Fibroblast of lung (primary cell): ENCODE results near the gene IRF5. TPM values are rescaled to one million over a fixed set of nuclear protein-coding genes. Genes with fewer than 3 reads are reported as not detected.

ENCODE experiments used
- DNase-seq, 2 donors: peaks; one replicate each; pipeline versions ENCODE4 v3.0.0 to v3.0.0-alpha.2; 2010; ENCODE audit warnings: low read depth in 2 of 2
- H2AFZ ChIP-seq: 2 replicates; pipeline ENCODE4 v1.5.1; 2012; ENCODE audit warnings: low read length, control low read depth, inconsistent platforms
- H3K27ac ChIP-seq: 2 replicates; pipeline ENCODE4 v1.5.1; 2011; ENCODE audit warnings: low read length, control low read depth; ENCODE audit not compliant: insufficient read depth
- H3K27me3 ChIP-seq: 2 replicates; pipeline ENCODE4 v1.5.1; 2011; ENCODE audit warnings: mild to moderate bottlenecking, low read length; ENCODE audit not compliant: control insufficient read depth, insufficient read depth
- H3K36me3 ChIP-seq: 2 replicates; pipeline ENCODE4 v1.5.1; 2011; ENCODE audit warnings: low read length; ENCODE audit not compliant: control insufficient read depth, insufficient read depth
- H3K4me1 ChIP-seq: 2 replicates; pipeline ENCODE4 v1.5.1; 2011; ENCODE audit warnings: low read length; ENCODE audit not compliant: control insufficient read depth, insufficient read depth; ENCODE audit errors: extremely low read depth
- H3K4me2 ChIP-seq: 2 replicates; pipeline ENCODE4 v1.5.1; 2011; ENCODE audit warnings: low read length, control low read depth; ENCODE audit not compliant: insufficient read depth; ENCODE audit errors: extremely low read depth
- H3K4me3 ChIP-seq, 4 experiments: fragments of 200-600 bp in 1 of 4; sonication (generic) in 1 of 4; replicated peaks in 1 of 4; 2 replicates each; pipeline ENCODE4 v1.5.1; 2011 to 2016; ENCODE audit warnings: low read length in 4 of 4, low read depth in 3 of 4, mild to moderate bottlenecking in 3 of 4, control low read depth in 2 of 4, inconsistent platforms in 1 of 4, mixed read lengths in 1 of 4; ENCODE audit not compliant: insufficient read depth in 1 of 4; ENCODE audit errors: control extremely low read depth in 1 of 4
- H3K79me2 ChIP-seq: 2 replicates; pipeline ENCODE4 v1.5.1; 2012; ENCODE audit warnings: mild to moderate bottlenecking, low read length, inconsistent platforms; ENCODE audit not compliant: control insufficient read depth, insufficient read depth
- H3K9ac ChIP-seq: 2 replicates; pipeline ENCODE4 v1.5.1; 2011; ENCODE audit warnings: mild to moderate bottlenecking, low read length, control low read depth; ENCODE audit not compliant: insufficient read depth
- H3K9me3 ChIP-seq: 2 replicates; pipeline ENCODE4 v1.5.1; 2012; ENCODE audit warnings: low read depth, low read length; ENCODE audit not compliant: control insufficient read depth, insufficient read depth
- H4K20me1 ChIP-seq: 2 replicates; pipeline ENCODE4 v1.5.1; 2011; ENCODE audit warnings: low read length; ENCODE audit not compliant: control insufficient read depth, insufficient read depth; ENCODE audit errors: extremely low read depth
- EZH2 ChIP-seq: IDR thresholded peaks from 2 replicates; pipeline ENCODE4 v1.5.1; 2012; ENCODE audit warnings: low read length, control low read depth, mild to moderate bottlenecking; ENCODE audit errors: missing control alignments
- polyA plus RNA-seq, 2 donors: library from polyadenylated mRNA; depleted of rRNA in 1 of 2; stranded (reverse) in 1 of 2; unstranded in 1 of 2; fragments of >200 nt; gene quantifications; 2 replicates each; pipeline ENCODE4 v1.2.1, GENCODE V29; 2011 to 2012; ENCODE audit warnings: missing spikeins in 1 of 2
- total RNA-seq: library from RNA; depleted of rRNA; stranded (reverse); fragments of >200 nt; gene quantifications from 2 replicates; pipeline ENCODE4 v1.2.1, GENCODE V29; 2014
- TF ChIP-seq, protein P1 (sequence below), 2 donors: IDR thresholded peaks in 1 of 2; conservative IDR thresholded peaks in 1 of 2; 1 replicate in 1 of 2; 2 replicates in 1 of 2; pipeline ENCODE4 v1.5.1; 2011 to 2012; ENCODE audit warnings: low read length in 2 of 2, control low read depth in 1 of 2, inconsistent platforms in 1 of 2, low read depth in 1 of 2, mild to moderate bottlenecking in 1 of 2

IRF5 gene
- total and polyA plus RNA-seq, 2 donors (not counting 1 experiment from before 2014, with no cell fraction given) = 0.33 TPM; not detected in 1

DNA sequence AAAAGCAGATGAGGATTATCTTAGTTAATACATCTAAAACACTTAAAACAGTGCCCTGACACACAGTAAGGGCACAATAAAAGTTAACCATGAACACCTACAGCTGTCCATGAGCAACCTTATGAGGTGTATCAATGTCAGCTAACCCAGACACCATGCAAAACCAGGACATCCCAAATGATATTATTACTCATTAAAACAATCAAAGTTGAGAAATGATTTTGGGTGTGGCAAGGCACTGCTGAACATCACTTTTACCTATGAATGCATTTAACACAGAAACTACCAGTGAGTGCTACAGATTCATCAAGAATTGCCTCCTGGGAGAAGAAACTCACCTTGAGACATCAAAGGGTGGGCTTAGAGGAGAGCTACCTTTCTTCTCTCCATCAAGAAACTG lies 18.3 kb downstream of the IRF5 start:
- Histone ChIP-seq H3K79me2 (no peaks in the 10 kb centered on the region), H3K27ac (no peak overlapping the region), H3K9me3 (no peaks in the 10 kb centered on the region), H3K4me2 (no peak overlapping the region), H3K4me1 (no peaks in the 10 kb centered on the region), H2AFZ (no peak overlapping the region), H3K9ac (no peak overlapping the region), H4K20me1 (no peaks in the 10 kb centered on the region), H3K27me3 (no peaks in the 10 kb centered on the region), H3K4me3 (no peak overlapping the region), H3K36me3 (peaks cover 5% of the 10 kb centered on the region)
- TF ChIP-seq, protein P1, sequence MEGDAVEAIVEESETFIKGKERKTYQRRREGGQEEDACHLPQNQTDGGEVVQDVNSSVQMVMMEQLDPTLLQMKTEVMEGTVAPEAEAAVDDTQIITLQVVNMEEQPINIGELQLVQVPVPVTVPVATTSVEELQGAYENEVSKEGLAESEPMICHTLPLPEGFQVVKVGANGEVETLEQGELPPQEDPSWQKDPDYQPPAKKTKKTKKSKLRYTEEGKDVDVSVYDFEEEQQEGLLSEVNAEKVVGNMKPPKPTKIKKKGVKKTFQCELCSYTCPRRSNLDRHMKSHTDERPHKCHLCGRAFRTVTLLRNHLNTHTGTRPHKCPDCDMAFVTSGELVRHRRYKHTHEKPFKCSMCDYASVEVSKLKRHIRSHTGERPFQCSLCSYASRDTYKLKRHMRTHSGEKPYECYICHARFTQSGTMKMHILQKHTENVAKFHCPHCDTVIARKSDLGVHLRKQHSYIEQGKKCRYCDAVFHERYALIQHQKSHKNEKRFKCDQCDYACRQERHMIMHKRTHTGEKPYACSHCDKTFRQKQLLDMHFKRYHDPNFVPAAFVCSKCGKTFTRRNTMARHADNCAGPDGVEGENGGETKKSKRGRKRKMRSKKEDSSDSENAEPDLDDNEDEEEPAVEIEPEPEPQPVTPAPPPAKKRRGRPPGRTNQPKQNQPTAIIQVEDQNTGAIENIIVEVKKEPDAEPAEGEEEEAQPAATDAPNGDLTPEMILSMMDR (conservative IDR thresholded peaks at IDR 0.05 in 1 of 2, IDR thresholded peaks at IDR 0.05 in 1 of 2; ENCODE audit: low read depth in 1 of 2, low read length in 2 of 2) = no peak
- TF ChIP-seq EZH2 = no peak
- no peak for DNase-seq

DNA sequence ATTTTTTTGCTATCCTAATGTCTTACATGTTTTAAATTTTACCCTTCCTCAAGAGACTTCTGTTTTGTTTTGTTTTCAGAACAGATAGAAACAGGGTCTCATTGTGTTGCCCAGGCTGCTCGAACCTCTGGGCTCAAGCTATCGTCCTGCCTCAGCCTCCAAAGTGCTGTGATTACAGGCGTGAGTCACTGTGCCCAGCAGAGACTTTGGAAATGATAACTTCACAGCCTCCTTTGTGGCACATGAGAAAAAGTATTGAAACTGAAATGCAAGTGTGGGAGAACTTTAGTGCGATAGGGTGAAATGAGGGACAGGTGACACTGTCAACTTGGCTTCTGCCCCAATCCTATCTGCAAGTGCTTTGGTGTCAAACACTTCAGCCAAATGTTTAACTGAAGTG lies 21.6 kb downstream of the IRF5 start:
- no peaks in the 10 kb centered on the region for H3K4me1 ChIP-seq
- no peak overlapping the region for H3K4me3 ChIP-seq
- H3K4me2 ChIP-seq = no peak overlapping the region
- H3K27ac ChIP-seq = no peak overlapping the region
- H3K36me3 ChIP-seq = peaks cover 3% of the 10 kb centered on the region
- no peaks in the 10 kb centered on the region for H4K20me1 ChIP-seq
- DNase-seq = no peak
- TF ChIP-seq, protein P1 (conservative IDR thresholded peaks at IDR 0.05 in 1 of 2, IDR thresholded peaks at IDR 0.05 in 1 of 2; ENCODE audit: low read depth in 1 of 2, low read length in 2 of 2) = no peak
- no peak for TF ChIP-seq EZH2
- no peak overlapping the region for H2AFZ ChIP-seq
- H3K79me2 ChIP-seq = no peaks in the 10 kb centered on the region
- H3K27me3 ChIP-seq = no peaks in the 10 kb centered on the region
- H3K9ac ChIP-seq = no peak overlapping the region
- no peaks in the 10 kb centered on the region for H3K9me3 ChIP-seq

DNA sequence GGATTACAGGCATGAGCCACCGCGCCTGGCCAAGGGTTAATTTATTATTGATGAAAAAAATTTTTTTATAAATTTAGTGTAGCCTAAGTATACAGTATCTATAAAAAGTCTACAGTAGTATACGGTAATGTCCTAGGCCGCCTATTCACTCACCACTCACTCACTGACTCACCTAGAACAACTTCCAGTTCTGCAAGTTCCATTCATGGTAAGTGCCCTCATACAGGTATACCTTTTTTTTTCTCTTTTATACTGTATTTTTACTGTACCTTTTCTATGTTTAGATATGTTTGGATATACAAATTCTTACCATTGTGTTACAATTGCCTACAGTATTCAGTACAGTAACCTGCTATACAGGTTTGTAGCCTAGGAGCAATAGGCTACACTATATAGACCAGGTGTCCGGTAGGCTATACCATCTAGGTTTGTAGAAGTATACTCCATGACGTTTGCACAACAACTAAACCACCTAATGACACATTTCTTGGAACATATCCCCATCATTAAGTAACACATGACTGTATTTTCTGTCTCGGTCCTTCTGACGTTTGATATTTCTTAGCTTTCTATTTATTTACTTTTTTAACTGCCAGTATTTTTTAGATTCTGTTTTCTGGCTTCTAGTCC lies 23.4 kb downstream of the IRF5 start:
- DNase-seq = no peak
- peaks cover 3% of the 10 kb centered on the region for H3K36me3 ChIP-seq

More for the DNA sequence above, 23.4 kb downstream of the IRF5 start:
- no peaks in the 10 kb centered on the region for H3K79me2 ChIP-seq
- H3K9ac ChIP-seq = no peak overlapping the region
- no peaks in the 10 kb centered on the region for H3K9me3 ChIP-seq
- H4K20me1 ChIP-seq = no peaks in the 10 kb centered on the region
- H3K27ac ChIP-seq = no peak overlapping the region
- H3K27me3 ChIP-seq = no peaks in the 10 kb centered on the region
- no peak for TF ChIP-seq EZH2
- TF ChIP-seq, protein P1 (conservative IDR thresholded peaks at IDR 0.05 in 1 of 2, IDR thresholded peaks at IDR 0.05 in 1 of 2; ENCODE audit: low read depth in 1 of 2, low read length in 2 of 2) = no peak
- no peak overlapping the region for H2AFZ ChIP-seq
- H3K4me2 ChIP-seq = no peak overlapping the region
- no peak overlapping the region for H3K4me3 ChIP-seq
- no peaks in the 10 kb centered on the region for H3K4me1 ChIP-seq
